ELF-1 (cell line): ENCODE measurements around the gene TMED6.
"Not testable (repeated sequence)": the region's sequence is repeated elsewhere in the genome, so short reads cannot be mapped to it uniquely, and the experiment has no call there.

Experiments used
- DNase-seq: peaks from one replicate; pipeline ENCODE4 v3.0.0-alpha.2; 2016; ENCODE audit warnings: low read depth, low spot score

The TMED6 gene

GRCh38 chr16:69301861-69302260, 49.7 kb downstream of the TMED6 start:
- DNase-seq = no peak

- no peak for DNase-seq
Measured at GRCh38 chr16:69301187-69301586, 50.4 kb downstream of the TMED6 start.

- no peak for DNase-seq
Measured at GRCh38 chr16:69298261-69298660, 53.3 kb downstream of the TMED6 start.

- DNase-seq = not testable (repeated sequence)
Measured at GRCh38 chr16:69296771-69297170, 54.8 kb downstream of the TMED6 start.

- no peak for DNase-seq
Measured at GRCh38 chr16:69294051-69294450, 57.5 kb downstream of the TMED6 start.

GRCh38 chr16:69293401-69293800, 58.2 kb downstream of the TMED6 start:
- no peak for DNase-seq
